ENCODE results near the gene MYO6. TPM values are rescaled to one million over a fixed set of nuclear protein-coding genes. Genes with fewer than 3 reads are reported as not detected.
A peak's percentile ranks its signal among the peaks of the same experiment; 100 is the strongest.

MYO6 gene
- total and polyA plus RNA-seq, 4 donors = 15.6 to 100 (median 51.7) TPM

DNA sequence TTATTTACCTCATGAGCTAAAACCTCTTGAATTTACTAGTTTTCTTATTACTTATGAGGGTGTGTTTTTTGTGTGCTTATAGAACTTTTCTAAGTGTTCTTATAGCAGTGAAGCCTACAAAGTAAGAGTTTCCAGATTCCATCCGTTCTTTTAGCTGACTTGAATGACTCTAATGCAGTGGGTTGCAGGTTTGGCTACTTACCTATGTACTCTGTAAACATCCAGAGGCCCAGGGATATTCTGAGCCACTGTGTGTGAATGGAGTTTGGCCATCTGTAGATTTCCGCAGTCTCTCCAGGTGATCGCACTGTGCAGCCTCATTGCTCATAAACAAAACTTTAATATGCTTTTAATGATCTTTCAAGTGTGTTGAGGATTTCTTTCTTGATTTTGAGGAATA is 157.8 kb downstream of the MYO6 start:
- no peaks in the 10 kb centered on the region for H3K27me3 ChIP-seq (ENCODE audit: control insufficient read depth in 3 of 3, insufficient read depth in 3 of 3, low read length in 2 of 3)
- H3K9ac ChIP-seq (ENCODE audit: insufficient read depth in 1 of 2, low read length in 2 of 2) = peak overlapping the region in 1 of 2 donors; percentile 23
- DNase-seq (peak in 2 of 3 donors; percentile 12 to 47), ATAC-seq (ENCODE audit: insufficient read depth, low FRiP score) (no peak)
- no peaks in the 10 kb centered on the region for H3K9me3 ChIP-seq (ENCODE audit: control insufficient read depth in 4 of 4, insufficient read depth in 3 of 4, low read length in 3 of 4)
- H3K4me3 ChIP-seq = no peak overlapping the region
- no peak overlapping the region for H3K27ac ChIP-seq (ENCODE audit: low read depth in 1 of 2, low read length in 1 of 2)
- peaks cover 0 to 1% (median 0%) of the 10 kb centered on the region in 4 donors for H3K36me3 ChIP-seq (ENCODE audit: control insufficient read depth in 4 of 4, insufficient read depth in 4 of 4, low read length in 4 of 4)
- no peaks in the 10 kb centered on the region for H3K4me1 ChIP-seq (ENCODE audit: control insufficient read depth in 5 of 5, insufficient read depth in 5 of 5, low read length in 5 of 5)
- TF ChIP-seq, protein P1, sequence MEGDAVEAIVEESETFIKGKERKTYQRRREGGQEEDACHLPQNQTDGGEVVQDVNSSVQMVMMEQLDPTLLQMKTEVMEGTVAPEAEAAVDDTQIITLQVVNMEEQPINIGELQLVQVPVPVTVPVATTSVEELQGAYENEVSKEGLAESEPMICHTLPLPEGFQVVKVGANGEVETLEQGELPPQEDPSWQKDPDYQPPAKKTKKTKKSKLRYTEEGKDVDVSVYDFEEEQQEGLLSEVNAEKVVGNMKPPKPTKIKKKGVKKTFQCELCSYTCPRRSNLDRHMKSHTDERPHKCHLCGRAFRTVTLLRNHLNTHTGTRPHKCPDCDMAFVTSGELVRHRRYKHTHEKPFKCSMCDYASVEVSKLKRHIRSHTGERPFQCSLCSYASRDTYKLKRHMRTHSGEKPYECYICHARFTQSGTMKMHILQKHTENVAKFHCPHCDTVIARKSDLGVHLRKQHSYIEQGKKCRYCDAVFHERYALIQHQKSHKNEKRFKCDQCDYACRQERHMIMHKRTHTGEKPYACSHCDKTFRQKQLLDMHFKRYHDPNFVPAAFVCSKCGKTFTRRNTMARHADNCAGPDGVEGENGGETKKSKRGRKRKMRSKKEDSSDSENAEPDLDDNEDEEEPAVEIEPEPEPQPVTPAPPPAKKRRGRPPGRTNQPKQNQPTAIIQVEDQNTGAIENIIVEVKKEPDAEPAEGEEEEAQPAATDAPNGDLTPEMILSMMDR (IDR thresholded peaks at IDR 0.05; ENCODE audit: control extremely low read depth, extremely low read depth) = no peak
- 72 to 85% methylated on average over 3 of the region's 3 CpGs for WGBS, 2 donors

DNA sequence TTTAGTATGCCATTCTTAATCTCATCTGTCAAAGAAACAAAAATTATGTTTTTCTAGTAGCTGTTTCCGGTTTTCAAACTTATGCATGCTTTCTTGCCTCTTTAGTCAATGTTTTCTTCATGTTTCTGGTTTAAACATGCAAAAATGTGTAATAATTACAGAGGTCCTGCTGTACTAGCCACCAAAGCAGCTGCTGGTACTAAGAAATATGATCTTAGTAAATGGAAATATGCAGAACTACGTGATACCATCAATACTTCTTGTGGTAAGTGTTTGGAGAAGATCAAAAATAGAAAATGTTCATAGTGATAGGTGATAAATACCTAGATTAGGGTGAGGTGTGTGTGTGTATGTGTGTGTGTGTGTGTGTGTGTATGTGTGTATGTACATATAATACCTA is 158.4 kb downstream of the MYO6 start:
- Histone ChIP-seq H3K36me3 (ENCODE audit: control insufficient read depth in 4 of 4, insufficient read depth in 4 of 4, low read length in 4 of 4) (peaks cover 0 to 1% (median 0%) of the 10 kb centered on the region in 4 donors), H3K27me3 (ENCODE audit: control insufficient read depth in 3 of 3, insufficient read depth in 3 of 3, low read length in 2 of 3) (no peaks in the 10 kb centered on the region), H3K9me3 (ENCODE audit: control insufficient read depth in 4 of 4, insufficient read depth in 3 of 4, low read length in 3 of 4) (no peaks in the 10 kb centered on the region), H3K4me3 (no peak overlapping the region), H3K27ac (ENCODE audit: low read depth in 1 of 2, low read length in 1 of 2) (no peak overlapping the region), H3K4me1 (ENCODE audit: control insufficient read depth in 5 of 5, insufficient read depth in 5 of 5, low read length in 5 of 5) (peaks cover 0 to 5% (median 0%) of the 10 kb centered on the region in 5 donors), H3K9ac (ENCODE audit: insufficient read depth in 1 of 2, low read length in 2 of 2) (no peak overlapping the region)
- no peak for ATAC-seq (ENCODE audit: insufficient read depth, low FRiP score)
- DNase-seq = no peak
- 83 to 89% methylated on average over 2 of the region's 2 CpGs for WGBS, 2 donors
- TF ChIP-seq, protein P1 (IDR thresholded peaks at IDR 0.05; ENCODE audit: control extremely low read depth, extremely low read depth) = no peak

DNA sequence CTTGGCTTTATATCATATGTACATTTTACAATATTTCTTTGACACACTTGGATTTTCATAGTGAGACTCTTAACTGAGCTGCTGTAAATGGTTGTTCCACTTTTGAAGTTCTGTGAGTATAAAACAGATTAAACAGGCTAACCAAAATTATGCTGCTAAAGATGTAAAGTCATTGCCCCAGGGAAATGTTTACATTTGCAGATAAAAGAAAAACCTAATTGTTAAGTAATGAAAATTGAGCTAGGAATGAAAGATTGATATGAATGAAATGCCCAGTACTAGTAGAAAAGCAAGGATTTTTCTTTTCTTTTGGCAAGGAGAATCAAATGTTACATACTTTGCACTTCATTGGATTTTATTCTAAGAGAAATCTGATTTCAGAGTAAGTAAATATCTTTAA is 164.0 kb downstream of the MYO6 start:
- ATAC-seq (ENCODE audit: insufficient read depth, low FRiP score) = no peak
- Histone ChIP-seq H3K27me3 (ENCODE audit: control insufficient read depth in 3 of 3, insufficient read depth in 3 of 3, low read length in 2 of 3) (no peaks in the 10 kb centered on the region), H3K4me3 (no peak overlapping the region), H3K9ac (ENCODE audit: insufficient read depth in 1 of 2, low read length in 2 of 2) (no peak overlapping the region), H3K36me3 (ENCODE audit: control insufficient read depth in 4 of 4, insufficient read depth in 4 of 4, low read length in 4 of 4) (peaks cover 0 to 5% (median 2%) of the 10 kb centered on the region in 4 donors), H3K4me1 (ENCODE audit: control insufficient read depth in 5 of 5, insufficient read depth in 5 of 5, low read length in 5 of 5) (peaks cover 0 to 25% (median 0%) of the 10 kb centered on the region in 5 donors), H3K9me3 (ENCODE audit: control insufficient read depth in 4 of 4, insufficient read depth in 3 of 4, low read length in 3 of 4) (peaks cover 0 to 1% (median 0%) of the 10 kb centered on the region in 4 donors), H3K27ac (ENCODE audit: low read depth in 1 of 2, low read length in 1 of 2) (no peak overlapping the region)
- TF ChIP-seq, protein P1 (IDR thresholded peaks at IDR 0.05; ENCODE audit: control extremely low read depth, extremely low read depth) = no peak
- DNase-seq = peak in 2 of 3 donors; percentile 64 to 71

DNA sequence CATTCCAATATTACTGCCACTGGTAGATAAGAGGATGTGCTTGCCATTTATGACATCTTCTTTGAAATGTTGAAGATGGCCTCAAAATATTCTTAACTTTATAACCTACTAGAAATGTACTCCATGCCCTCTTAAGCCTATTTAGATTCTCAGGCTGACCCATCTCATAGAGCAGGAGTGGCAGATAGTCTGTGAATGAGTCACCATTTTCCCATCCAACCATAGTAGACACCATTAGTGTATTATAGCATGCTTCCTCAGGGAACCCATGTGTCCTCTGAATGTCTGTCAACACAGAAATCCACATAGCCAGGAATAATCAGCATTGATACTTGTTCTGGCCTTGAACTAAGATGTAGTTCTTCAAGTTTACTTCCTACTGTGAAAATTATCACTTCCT is 173.2 kb downstream of the MYO6 start:
- Histone ChIP-seq H3K9ac (ENCODE audit: insufficient read depth in 1 of 2, low read length in 2 of 2) (no peak overlapping the region), H3K27ac (ENCODE audit: low read depth in 1 of 2, low read length in 1 of 2) (no peak overlapping the region), H3K4me3 (no peak overlapping the region), H3K27me3 (ENCODE audit: control insufficient read depth in 3 of 3, insufficient read depth in 3 of 3, low read length in 2 of 3) (no peaks in the 10 kb centered on the region), H3K9me3 (ENCODE audit: control insufficient read depth in 4 of 4, insufficient read depth in 3 of 4, low read length in 3 of 4) (no peaks in the 10 kb centered on the region), H3K36me3 (ENCODE audit: control insufficient read depth in 4 of 4, insufficient read depth in 4 of 4, low read length in 4 of 4) (peaks cover 0 to 4% (median 2%) of the 10 kb centered on the region in 4 donors), H3K4me1 (ENCODE audit: control insufficient read depth in 5 of 5, insufficient read depth in 5 of 5, low read length in 5 of 5) (no peaks in the 10 kb centered on the region)
- TF ChIP-seq, protein P1 (IDR thresholded peaks at IDR 0.05; ENCODE audit: control extremely low read depth, extremely low read depth) = no peak
- no peak for DNase-seq
- ATAC-seq (ENCODE audit: insufficient read depth, low FRiP score) = no peak
